Activated effector memory CD4-positive, alpha-beta T cell treated with Interleukin-2 at 50 U/mL for 16 hours (primary cell): ENCODE measurements around the gene PPFIA4.

ENCODE experiments used
- DNase-seq: peaks from one replicate; pipeline ENCODE4 v3.0.0-alpha.2; 2020

PPFIA4 gene

GRCh38 chr1:203060115-203060514, 33.8 kb downstream of the PPFIA4 start:
- no peak for DNase-seq

DNA sequence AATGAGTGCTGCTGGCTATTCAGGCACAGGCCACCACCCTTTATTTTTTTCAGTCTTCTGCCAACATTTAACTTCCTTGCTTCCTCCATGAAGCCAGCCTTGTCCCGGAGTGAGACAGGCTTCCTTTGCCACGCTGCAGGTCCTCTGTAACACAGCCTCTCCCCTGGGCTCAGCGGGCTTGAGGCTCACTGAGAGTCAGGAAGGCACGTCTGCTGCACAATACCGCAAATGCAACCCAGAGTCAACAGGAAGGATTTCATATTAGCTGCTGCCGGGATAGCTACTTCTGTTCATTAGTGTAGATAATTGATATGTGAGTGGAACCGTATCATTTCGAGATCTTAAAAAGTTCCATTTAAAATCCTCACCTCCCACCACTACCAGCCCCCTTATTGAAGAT, 37.0 kb downstream of the PPFIA4 start:
- DNase-seq = no peak

GRCh38 chr1:203065191-203065590, 38.9 kb downstream of the PPFIA4 start:
- no peak for DNase-seq

DNA sequence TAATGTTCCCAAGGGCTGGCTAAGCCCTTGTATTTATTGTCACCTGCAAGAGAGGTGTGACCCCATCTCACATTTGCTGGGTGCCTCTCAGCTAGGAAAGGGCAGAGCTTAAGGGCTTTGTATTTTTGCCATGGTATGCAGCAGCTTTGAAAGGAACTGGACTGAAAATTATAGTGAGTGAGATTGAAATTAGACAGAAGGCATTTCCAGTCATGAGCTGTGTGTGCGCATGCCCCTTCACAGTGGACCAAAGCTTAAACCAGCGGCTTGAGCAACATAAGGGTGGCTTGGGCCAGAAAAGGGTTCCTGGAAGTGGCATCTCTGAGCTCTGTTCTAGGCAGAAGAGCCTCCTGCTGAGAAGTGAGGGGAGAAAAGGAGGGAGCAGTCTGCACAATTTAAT, 39.7 kb downstream of the PPFIA4 start:
- no peak for DNase-seq

- no peak for DNase-seq
Measured at GRCh38 chr1:203066965-203067364, 40.7 kb downstream of the PPFIA4 start.

- no peak for DNase-seq
Measured at GRCh38 chr1:203069030-203069747, 42.9 kb downstream of the PPFIA4 start.

DNA sequence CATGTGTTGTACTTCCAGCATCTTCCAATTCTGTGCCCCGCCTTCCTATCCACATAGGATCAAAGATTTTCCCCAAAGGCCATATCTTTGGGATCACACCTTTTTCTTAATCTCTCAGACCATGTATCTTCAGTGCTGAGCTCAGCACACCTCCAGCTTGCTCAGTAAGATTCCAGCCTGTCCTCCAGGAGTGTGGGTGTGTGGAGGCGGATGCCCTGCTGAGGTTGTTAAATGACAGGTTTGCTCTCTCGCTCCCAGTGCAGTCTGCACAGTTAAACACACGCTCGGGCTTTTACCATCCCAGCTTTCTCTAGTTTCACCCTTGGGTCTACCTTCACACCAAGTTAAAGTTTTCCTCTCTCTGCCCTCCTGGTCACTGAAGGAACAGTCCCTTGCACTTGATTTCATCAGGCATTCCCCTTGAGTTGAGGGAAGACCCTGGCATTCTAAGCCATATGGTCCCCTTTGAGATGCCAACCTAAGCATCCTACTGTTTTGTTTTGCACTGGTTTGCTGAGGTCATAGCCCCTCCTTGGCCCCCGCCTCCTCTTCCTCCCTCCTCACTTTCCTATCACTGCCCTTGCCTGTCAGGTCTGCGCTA, 45.8 kb downstream of the PPFIA4 start:
- DNase-seq = no peak

GRCh38 chr1:203072911-203073310, 46.6 kb downstream of the PPFIA4 start:
- DNase-seq = no peak

DNA sequence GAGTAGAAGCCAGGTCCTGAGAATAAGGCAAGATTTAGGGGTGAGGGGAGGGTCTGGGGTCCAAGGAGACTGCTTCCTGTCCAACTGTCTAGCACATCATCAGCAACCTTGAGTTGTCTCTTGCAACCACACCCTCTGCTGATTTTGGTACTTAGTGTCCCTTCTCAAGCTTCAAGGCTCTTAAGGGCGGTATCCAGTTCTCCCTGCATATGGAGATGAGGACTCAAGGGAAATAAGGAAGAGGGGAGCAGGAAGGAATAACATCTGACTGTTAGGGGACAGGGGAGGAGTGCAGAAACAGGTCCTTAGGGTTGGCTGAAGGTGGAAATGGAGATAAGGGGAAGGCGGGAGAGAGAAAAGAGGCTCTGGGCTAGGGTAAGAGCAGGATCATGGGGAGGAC, 47.2 kb downstream of the PPFIA4 start:
- DNase-seq = no peak

DNA sequence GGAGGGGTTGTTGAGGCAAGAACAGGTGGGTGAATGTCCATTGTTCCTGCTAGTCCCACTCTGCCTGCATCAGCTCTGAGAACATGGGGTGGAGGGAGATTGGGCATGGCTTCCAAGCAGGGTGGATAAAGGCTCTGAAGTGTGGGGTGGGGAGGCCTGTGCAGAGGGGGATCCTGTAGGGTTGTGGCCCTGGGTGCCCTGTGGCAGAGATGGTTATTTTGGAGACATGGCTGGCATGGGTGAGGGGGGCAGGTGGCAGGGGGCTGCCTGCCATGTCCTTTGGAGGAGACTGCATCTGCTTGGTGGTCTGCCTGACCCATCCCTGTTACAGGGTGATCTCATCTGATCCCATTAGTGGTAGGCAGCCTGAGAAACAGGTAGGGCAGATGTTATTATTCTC, 48.3 kb downstream of the PPFIA4 start:
- DNase-seq = no peak

- DNase-seq = no peak
Measured at GRCh38 chr1:203075236-203076030, 49.1 kb downstream of the PPFIA4 start.

GRCh38 chr1:203076031-203076511, 49.8 kb downstream of the PPFIA4 start:
- no peak for DNase-seq

GRCh38 chr1:203077367-203077766, 51.1 kb downstream of the PPFIA4 start:
- no peak for DNase-seq

DNA sequence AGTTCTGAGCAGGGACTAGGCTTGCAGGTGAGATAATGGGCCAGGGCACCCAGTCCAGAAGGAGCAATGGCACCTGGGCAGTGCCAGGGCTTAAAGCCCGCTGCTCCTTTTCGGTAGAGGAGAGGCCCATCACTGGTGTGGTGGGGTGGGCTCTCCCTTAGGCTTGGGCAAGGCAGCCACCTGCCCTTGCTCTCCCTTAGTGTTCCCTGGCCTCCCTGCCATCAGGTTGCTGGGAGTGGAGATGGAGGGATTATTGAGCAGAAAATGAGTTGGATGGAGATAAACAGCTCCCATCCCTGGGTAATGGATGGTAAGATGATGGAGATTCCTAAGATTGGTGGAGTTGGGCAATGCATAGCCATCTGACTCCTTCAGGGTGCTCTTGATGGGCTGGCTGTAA, 51.7 kb downstream of the PPFIA4 start:
- no peak for DNase-seq

DNA sequence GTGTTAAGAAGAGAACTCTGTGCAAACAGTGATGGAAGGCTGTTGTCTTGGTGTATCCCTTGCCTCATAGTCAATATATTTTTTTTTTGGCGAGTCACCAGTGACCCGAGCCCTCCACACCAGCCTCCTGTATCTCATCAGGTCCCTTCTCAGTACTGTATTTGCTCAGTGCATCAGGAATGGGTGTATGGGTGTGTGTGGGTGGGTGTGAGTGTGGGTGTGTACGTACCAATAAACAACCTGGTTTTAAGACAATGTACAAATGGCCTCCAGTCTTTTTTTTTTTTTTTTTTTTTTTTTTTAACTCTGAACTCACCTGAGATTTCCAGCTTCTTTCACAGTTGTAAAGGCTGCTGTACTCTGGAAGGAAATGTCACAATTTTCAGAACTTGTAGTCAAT, 52.2 kb downstream of the PPFIA4 start:
- DNase-seq = no peak

- DNase-seq = no peak
Measured at GRCh38 chr1:203080456-203080855, 54.2 kb downstream of the PPFIA4 start.

DNA sequence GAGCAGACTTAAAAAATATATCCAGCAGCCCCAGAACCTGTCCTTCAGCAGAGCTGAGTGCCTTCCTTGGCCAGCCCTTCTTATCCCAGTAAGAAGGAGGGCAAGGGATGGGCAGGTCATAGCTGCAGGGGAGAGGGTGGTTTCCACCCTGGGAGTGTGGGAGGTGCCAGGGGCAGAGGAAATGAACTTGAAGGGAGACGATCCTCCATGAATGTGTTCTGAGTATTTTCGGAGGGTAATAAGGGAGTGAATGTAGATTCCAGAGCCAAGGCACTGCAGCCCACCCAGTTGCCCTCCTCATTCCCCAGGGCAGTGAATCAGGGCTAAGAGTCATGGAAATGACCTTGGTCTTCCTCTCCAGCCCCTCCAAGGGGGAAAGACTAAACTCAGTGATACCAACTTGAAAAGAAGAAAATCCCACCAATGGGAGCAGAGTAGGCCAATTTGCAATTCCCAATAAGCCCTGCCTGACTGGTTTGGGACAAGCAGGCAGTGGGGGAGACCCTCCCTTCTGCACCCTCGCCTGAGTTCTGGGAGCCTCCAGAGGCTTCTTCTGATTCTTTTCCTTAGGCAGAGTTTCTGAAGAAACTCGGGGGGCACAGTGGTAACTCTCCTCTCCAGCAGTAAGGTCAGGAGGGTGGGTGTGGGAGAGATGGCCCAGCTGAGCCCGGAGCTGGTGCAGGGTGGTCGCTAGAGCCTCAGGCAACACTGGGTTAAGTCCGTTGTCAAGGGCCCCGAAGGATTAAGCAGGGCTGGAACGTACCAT, 55.4 kb downstream of the PPFIA4 start:
- no peak for DNase-seq

DNA sequence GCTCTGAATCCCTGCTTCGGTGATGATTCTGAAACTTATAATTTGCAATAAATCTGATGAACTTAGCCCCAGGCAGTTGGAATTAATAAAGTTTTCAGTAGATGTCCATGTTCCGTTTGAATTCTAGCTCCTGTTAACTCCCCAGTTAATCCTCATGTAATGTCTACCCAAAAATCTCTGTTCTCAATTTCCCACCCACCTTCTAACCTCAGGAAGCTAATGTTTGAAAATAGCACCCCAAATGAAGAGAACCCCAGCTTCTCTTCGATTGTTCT, 55.9 kb downstream of the PPFIA4 start:
- no peak for DNase-seq

- DNase-seq = no peak
Measured at GRCh38 chr1:203082571-203083462, 56.5 kb downstream of the PPFIA4 start.

DNA sequence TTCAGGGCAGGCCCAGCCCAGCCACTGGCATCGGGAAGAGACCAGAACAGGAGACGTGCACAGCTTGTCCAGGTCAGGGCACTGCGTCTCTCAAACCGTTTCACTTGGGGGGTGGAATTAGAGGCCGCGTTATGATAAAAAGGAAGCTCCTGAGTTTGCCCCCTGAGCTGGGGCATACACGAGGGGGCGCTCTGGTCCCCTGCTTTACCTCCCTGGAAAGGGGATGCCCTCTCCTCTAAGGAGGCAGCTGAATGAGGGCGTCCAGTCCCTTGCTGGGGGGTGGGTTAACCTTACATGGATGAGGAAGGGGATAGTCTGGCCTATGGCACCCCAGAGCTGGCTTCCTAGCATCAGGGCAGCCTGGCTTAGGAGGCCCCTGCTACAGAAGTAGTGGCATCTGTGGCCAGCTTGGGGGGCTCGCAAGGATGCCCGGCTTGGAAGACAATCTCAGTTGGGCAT, 57.2 kb downstream of the PPFIA4 start:
- no peak for DNase-seq

- DNase-seq = no peak
Measured at GRCh38 chr1:203084588-203085527, 58.6 kb downstream of the PPFIA4 start.
